ENCODE results near the gene CUL7. TPM values are rescaled to one million over a fixed set of nuclear protein-coding genes. Genes with fewer than 3 reads are reported as not detected.

Gene CUL7
- total RNA-seq, 1 experiment from 2014 or later: 34.1 TPM

- no peaks in the 10 kb centered on the region for H3K9me3 ChIP-seq (ENCODE audit: control insufficient read depth in 1 of 2, insufficient read depth in 1 of 2, low read depth in 1 of 2, low read length in 2 of 2)
- ChIA-PET POLR2A (no interaction called here), CTCF (no interaction called here), RAD21 (ENCODE audit: low non-redundant PET in 1 of 2, low total read pairs in 2 of 2, uncharacterized antibody in 2 of 2, unreplicated experiment in 2 of 2) (no interaction called here)
- peak overlapping the region; percentile 79 for H3K4me2 ChIP-seq (ENCODE audit: low read length)
- TF ChIP-seq EGR1 (IDR thresholded peaks at IDR 0.05; ENCODE audit: low read depth): no peak
- no peak for TF ChIP-seq FOSL1 (IDR thresholded peaks at IDR 0.05; ENCODE audit: low read depth)
- TF ChIP-seq ZBTB33 (IDR thresholded peaks at IDR 0.05; ENCODE audit: extremely low read depth, insufficient replicate concordance, low read length): no peak
- TF ChIP-seq SIN3A (IDR thresholded peaks at IDR 0.05; ENCODE audit: low read depth): no peak
- no peak for TF ChIP-seq TCF7L2 (IDR thresholded peaks at IDR 0.05; ENCODE audit: borderline replicate concordance, extremely low read depth, insufficient read depth, insufficient read length)
- no peak for TF ChIP-seq SP1 (IDR thresholded peaks at IDR 0.05; ENCODE audit: low read depth)
- no peak for TF ChIP-seq ATF3 (IDR thresholded peaks at IDR 0.05)
- TF ChIP-seq SRF (IDR thresholded peaks at IDR 0.05; ENCODE audit: low read depth): no peak
- no peak for TF ChIP-seq JUND (IDR thresholded peaks at IDR 0.05)
- TF ChIP-seq MAX (IDR thresholded peaks at IDR 0.05): no peak
- TF ChIP-seq ZNF274 (IDR thresholded peaks at IDR 0.05; ENCODE audit: low read depth, low read length): no peak
- no peak for TF ChIP-seq POLR2AphosphoS5 (IDR thresholded peaks at IDR 0.05; ENCODE audit: low read depth, low read length)
- TF ChIP-seq POLR2A (IDR thresholded peaks at IDR 0.05; ENCODE audit: borderline replicate concordance, extremely low read depth, insufficient read depth, insufficient read length): no peak
- no peak for TF ChIP-seq CTCF (IDR thresholded peaks at IDR 0.05 in 2 of 3, conservative IDR thresholded peaks at IDR 0.05 in 1 of 3; ENCODE audit: borderline replicate concordance in 1 of 3, insufficient read depth in 1 of 3, low read depth in 2 of 3, low read length in 2 of 3)
- no peak for TF ChIP-seq CEBPB (IDR thresholded peaks at IDR 0.05; ENCODE audit: low read depth)
- H3K36me3 ChIP-seq (ENCODE audit: control insufficient read depth in 1 of 2, insufficient read depth in 2 of 2, low read length in 2 of 2): peaks cover 34 to 37% of the 10 kb centered on the region in 2 experiments; a peak in 3 of 4 replicates
- H3K4me1 ChIP-seq (ENCODE audit: control insufficient read depth in 1 of 2, insufficient read depth in 2 of 2, low read length in 2 of 2): peaks cover 7 to 20% of the 10 kb centered on the region in 2 experiments; a peak in 2 of 4 replicates
- H3K79me2 ChIP-seq (ENCODE audit: insufficient read depth, low read length): peaks cover 46% of the 10 kb centered on the region
- peak overlapping the region; percentile 84 for H3K9ac ChIP-seq (ENCODE audit: low read length)
- ATAC-seq (no peak), DNase-seq (ENCODE audit: low read depth, low spot score) (no peak)
- intact Hi-C loops (cut with micrococcal nuclease): loop anchor here (5.0 kb wide), 2 partner anchors 45 to 255 kb away; partner anchors contain the start of genes KLC4 and MRPL2
- no peaks in the 10 kb centered on the region for H3K27me3 ChIP-seq (ENCODE audit: insufficient read depth, low read length)
- H2AFZ ChIP-seq (ENCODE audit: low read depth, low read length, poor library complexity, severe bottlenecking): no peak overlapping the region
- H3K27ac ChIP-seq (ENCODE audit: low read depth, low read length): peak overlapping the region; percentile 52; the same call in 1 of the 2 replicates
- peak overlapping the region; percentile 91 to 99 for H3K4me3 ChIP-seq (replicated peaks in 1 of 2; ENCODE audit: low read depth in 1 of 2, low read length in 2 of 2)
- no TSS peak for BruUV-seq (replicated peaks)
- H3K9me2 ChIP-seq (ENCODE audit: insufficient read depth): no peaks in the 10 kb centered on the region
- no peaks in the 10 kb centered on the region for H4K20me1 ChIP-seq (ENCODE audit: insufficient read depth)
Observed at GRCh38 chr6:43012364-43012763, 41.3 kb downstream of the CUL7 start.

Data from HCT116 (cell line).